Smooth muscle cell (in vitro differentiated cells): ENCODE results near the gene P3H2. TPM values are rescaled to one million over a fixed set of nuclear protein-coding genes. Genes with fewer than 3 reads are reported as not detected.

Experiments used
- DNase-seq: peaks from one replicate; lab custom pipeline; 2025; ENCODE audit not compliant: unreplicated experiment; lab: John Stamatoyannopoulos, UW
- H2AFZ ChIP-seq: fragments of 200-600 bp; sonication (generic); 2 replicates; pipeline ENCODE4 v1.6.0; 2016; ENCODE audit warnings: antibody characterized with exemption, low read depth, mild to moderate bottlenecking
- H3F3A ChIP-seq: fragments of 200-600 bp; sonication (generic); 2 replicates; pipeline ENCODE4 v1.6.0; 2017; ENCODE audit warnings: antibody characterized with exemption, low read depth
- H3K27ac ChIP-seq: fragments of 200-600 bp; sonication (generic); 2 replicates; pipeline ENCODE4 v1.5.1; 2016; ENCODE audit warnings: low read depth, mild to moderate bottlenecking
- H3K27me3 ChIP-seq: fragments of 200-600 bp; sonication (generic); 2 replicates; pipeline ENCODE4 v1.6.1; 2016; ENCODE audit warnings: low read depth, mild to moderate bottlenecking
- H3K36me3 ChIP-seq: fragments of 200-600 bp; sonication (generic); 2 replicates; pipeline ENCODE4 v1.5.1; 2016; ENCODE audit warnings: low read depth
- H3K4me1 ChIP-seq: fragments of 200-600 bp; sonication (generic); 2 replicates; pipeline ENCODE4 v1.5.1; 2016; ENCODE audit warnings: low read depth
- H3K4me2 ChIP-seq: fragments of 200-600 bp; sonication (generic); 2 replicates; pipeline ENCODE4 v1.6.0; 2016; ENCODE audit warnings: mild to moderate bottlenecking
- H3K4me3 ChIP-seq: fragments of 200-600 bp; sonication (generic); 2 replicates; pipeline ENCODE4 v1.5.1; 2016; ENCODE audit warnings: mild to moderate bottlenecking
- H3K79me2 ChIP-seq: fragments of 200-600 bp; sonication (generic); 2 replicates; pipeline ENCODE4 v1.6.0; 2016; ENCODE audit warnings: low read depth, mild to moderate bottlenecking
- H3K9ac ChIP-seq: fragments of 200-600 bp; sonication (generic); 2 replicates; pipeline ENCODE4 v1.6.0; 2016; ENCODE audit warnings: low read depth
- H3K9me3 ChIP-seq: fragments of 200-600 bp; sonication (generic); replicated peaks from 2 replicates; pipeline ENCODE4 v1.5.1; 2016; ENCODE audit warnings: low read depth
- H4K20me1 ChIP-seq: fragments of 200-600 bp; sonication (generic); 2 replicates; pipeline ENCODE4 v1.6.0; 2016; ENCODE audit warnings: low read depth
- CTCF ChIP-seq: fragments of 200-600 bp; sonication (generic); IDR thresholded peaks from 2 replicates; pipeline ENCODE4 v1.5.1; 2017; ENCODE audit warnings: borderline replicate concordance, mild to moderate bottlenecking, antibody characterized with exemption; ENCODE audit not compliant: insufficient read depth, poor library complexity, severe bottlenecking
- WGBS: methylation state at CpG from one replicate; pipeline ENCODE4 v1.1.7; 2016; ENCODE audit warnings: low lambda C conversion rate; 5-methylcytosine and 5-hydroxymethylcytosine counted together
- polyA plus RNA-seq: library from polyadenylated mRNA; unstranded; fragments of >200 nt; fragmentation: Nextera tagmentation; extraction: Ambion mirVana; gene quantifications from 2 replicates; pipeline ENCODE4 v1.2.1, GENCODE V29; 2016
- total RNA-seq: library from RNA; depleted of rRNA; stranded (reverse); fragments of >200 nt; gene quantifications from 2 replicates; pipeline ENCODE4 v1.2.3, GENCODE V29; 2014

Gene P3H2
- total and polyA plus RNA-seq, 2 experiments from 2014 or later = 6.5 to 27.3 TPM

GRCh38 chr3:190117981-190118380, 2.7 kb downstream of the P3H2 start:
- no peak for TF ChIP-seq CTCF
- Histone ChIP-seq H2AFZ (no peak overlapping the region), H3K79me2 (no peaks in the 10 kb centered on the region), H3K27me3 (peaks cover 10% of the 10 kb centered on the region), H4K20me1 (no peaks in the 10 kb centered on the region), H3K9ac (no peak overlapping the region), H3K36me3 (no peaks in the 10 kb centered on the region), H3K9me3 (no peaks in the 10 kb centered on the region), H3K4me3 (no peak overlapping the region), H3F3A (peaks cover 3% of the 10 kb centered on the region), H3K4me1 (no peaks in the 10 kb centered on the region), H3K27ac (no peak overlapping the region), H3K4me2 (no peak overlapping the region)
- DNase-seq = no peak
- WGBS = 82% methylated on average over 2 of the region's 2 CpGs

GRCh38 chr3:190116551-190117067, 4.1 kb downstream of the P3H2 start:
- WGBS = 71% methylated on average over 3 of the region's 3 CpGs
- H3K4me2 ChIP-seq = no peak overlapping the region

GRCh38 chr3:190110826-190111225, 9.9 kb downstream of the P3H2 start:
- no peak for DNase-seq
- Histone ChIP-seq H3K4me1 (peaks cover 9% of the 10 kb centered on the region), H3K27me3 (no peaks in the 10 kb centered on the region), H3K4me2 (no peak overlapping the region), H3F3A (no peaks in the 10 kb centered on the region), H3K36me3 (no peaks in the 10 kb centered on the region), H4K20me1 (no peaks in the 10 kb centered on the region), H3K9me3 (no peaks in the 10 kb centered on the region), H3K27ac (no peak overlapping the region), H3K79me2 (no peaks in the 10 kb centered on the region), H3K9ac (no peak overlapping the region), H3K4me3 (no peak overlapping the region), H2AFZ (no peak overlapping the region)
- WGBS = 67% methylated on average over 1 of the region's 1 CpG
- no peak for TF ChIP-seq CTCF

More at GRCh38 chr3:190116551-190117067, 4.1 kb downstream of the P3H2 start:
- Histone ChIP-seq H3K9me3 (no peaks in the 10 kb centered on the region), H3K9ac (no peak overlapping the region), H3K79me2 (no peaks in the 10 kb centered on the region), H3K4me3 (no peak overlapping the region), H2AFZ (no peak overlapping the region), H4K20me1 (no peaks in the 10 kb centered on the region), H3K4me1 (no peaks in the 10 kb centered on the region), H3K36me3 (no peaks in the 10 kb centered on the region), H3K27ac (no peak overlapping the region), H3F3A (peaks cover 3% of the 10 kb centered on the region), H3K27me3 (peaks cover 10% of the 10 kb centered on the region)
- no peak for DNase-seq
- TF ChIP-seq CTCF = no peak

- no peak overlapping the region for H3K9ac ChIP-seq
- no peaks in the 10 kb centered on the region for H3K79me2 ChIP-seq
- no peak overlapping the region for H3K4me2 ChIP-seq
- no peak overlapping the region for H3K4me3 ChIP-seq
- DNase-seq = no peak
- H3F3A ChIP-seq = no peaks in the 10 kb centered on the region
- no peaks in the 10 kb centered on the region for H3K27me3 ChIP-seq
- peaks cover 9% of the 10 kb centered on the region for H3K4me1 ChIP-seq
- no peak overlapping the region for H3K27ac ChIP-seq
- no peaks in the 10 kb centered on the region for H4K20me1 ChIP-seq
- H3K36me3 ChIP-seq = no peaks in the 10 kb centered on the region
- TF ChIP-seq CTCF = no peak
- no peaks in the 10 kb centered on the region for H3K9me3 ChIP-seq
- H2AFZ ChIP-seq = no peak overlapping the region
Observed at GRCh38 chr3:190109441-190109840, 11.3 kb downstream of the P3H2 start.
